Stimulated activated CD4-positive, alpha-beta T cell treated with anti-CD3 and anti-CD28 coated beads, Interleukin-2, amount 100 ng/mL, for 4 hours (primary cell): ENCODE measurements around the gene IGFBP7.

Source experiments
- DNase-seq: peaks from one replicate; pipeline ENCODE4 v3.0.0-alpha.2; 2020; ENCODE audit warnings: low read depth

The IGFBP7 gene

DNA sequence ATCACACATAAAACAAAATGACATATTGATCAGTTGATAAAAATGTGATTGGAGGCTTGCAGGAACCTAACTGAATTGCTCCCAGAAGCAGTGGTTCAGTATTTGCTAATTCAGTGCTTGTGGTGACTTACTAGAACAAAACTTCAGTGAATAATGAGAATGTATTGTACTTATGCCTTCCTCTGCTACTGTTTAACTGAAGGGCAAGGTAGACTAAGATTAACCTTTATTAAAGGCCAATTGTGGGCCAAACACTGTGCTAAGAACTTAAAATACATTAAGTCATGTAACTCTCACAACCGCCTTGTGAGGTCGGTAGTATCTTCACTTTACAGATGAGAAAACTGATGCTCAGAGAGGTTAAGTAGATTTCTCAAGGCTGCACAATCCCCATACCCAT, 14.9 kb downstream of the IGFBP7 start:
- DNase-seq = no peak

DNA sequence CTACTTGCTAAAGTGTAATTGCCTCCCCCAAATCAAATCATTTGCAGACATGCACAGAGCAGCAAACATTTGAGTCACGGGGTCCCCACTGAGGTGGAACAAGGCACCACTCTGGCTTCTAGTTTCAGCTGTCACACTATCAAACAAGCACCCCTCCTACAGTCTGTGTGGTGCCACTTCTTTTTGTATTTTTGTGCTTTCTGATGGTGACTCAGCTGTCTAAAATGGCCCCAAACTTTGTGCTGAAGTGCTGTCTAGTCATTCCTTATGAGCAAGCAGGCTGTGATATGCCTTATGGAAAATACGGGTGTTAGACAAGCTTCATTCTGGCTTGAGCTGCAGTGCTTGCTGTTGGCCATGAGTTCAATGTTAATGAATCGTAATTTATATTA, 15.4 kb downstream of the IGFBP7 start:
- no peak for DNase-seq

DNA sequence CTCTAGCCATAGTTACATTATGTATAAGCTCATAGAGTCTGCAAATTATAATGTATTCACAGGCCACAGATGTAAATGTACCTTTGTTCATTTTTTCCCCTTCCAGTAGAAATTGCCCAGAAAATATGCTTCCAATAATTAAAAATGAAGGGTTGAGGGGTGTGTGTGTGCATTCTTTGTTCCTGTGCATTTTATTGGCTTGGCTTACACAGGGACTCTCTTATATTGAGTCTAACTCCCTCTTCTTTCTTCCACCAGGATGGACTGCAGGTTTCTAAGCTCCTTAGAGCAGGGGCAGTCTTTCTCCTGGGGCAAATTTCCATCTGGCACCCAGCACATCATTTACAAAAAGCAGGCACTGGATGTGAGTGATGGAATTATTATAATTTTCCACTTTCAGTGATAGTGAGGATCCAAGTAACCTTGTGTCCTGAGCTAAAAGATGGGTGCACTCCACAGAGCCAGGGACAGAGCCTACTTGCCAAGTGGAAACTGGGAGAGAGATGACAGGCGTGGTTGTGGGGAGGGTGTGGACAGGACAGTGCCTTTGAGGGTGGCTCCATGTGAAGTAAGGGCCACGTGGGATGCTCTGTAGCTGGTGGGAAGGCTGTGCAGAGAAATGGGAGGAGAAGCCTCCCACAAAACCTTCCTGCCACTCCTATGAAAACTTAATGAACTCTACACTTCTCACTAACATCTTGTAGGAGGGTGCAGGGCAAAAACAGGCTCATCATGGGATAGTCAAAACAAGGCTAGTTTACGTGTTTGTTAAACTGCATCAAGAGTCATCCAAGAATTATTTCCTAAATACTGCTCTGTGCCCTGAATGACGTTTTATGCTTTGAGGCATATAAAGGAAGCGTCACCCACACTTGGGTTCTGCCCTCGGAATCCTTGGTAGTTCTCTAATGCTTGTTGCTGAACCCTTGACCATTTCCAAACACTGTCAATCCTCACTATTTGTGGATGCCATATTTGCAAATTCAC, 16.0 kb downstream of the IGFBP7 start:
- no peak for DNase-seq

DNA sequence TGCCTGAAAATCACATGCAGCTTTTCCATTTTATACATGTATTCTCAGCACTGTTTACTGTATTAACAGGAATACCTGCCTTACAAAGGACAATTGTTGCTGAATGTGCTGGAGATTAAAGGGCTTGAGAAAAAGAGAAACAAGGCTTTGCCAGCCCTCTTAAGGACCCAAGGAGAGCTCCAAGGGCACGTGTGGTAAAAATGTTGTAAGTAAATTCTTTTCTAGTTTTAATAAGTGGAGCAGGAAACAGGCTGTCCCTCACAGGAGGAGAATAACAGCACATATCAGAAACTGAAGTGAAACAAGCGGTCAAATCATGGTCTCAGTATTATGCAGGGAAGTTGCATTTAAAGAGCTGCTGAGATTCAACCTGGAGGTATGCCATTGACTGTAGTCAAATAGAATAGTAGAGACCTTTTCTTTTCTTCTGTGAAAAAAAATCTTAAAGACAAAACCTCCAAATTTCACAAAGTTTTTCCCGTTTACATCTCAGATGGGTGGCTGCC, 18.5 kb downstream of the IGFBP7 start:
- DNase-seq = no peak

DNA sequence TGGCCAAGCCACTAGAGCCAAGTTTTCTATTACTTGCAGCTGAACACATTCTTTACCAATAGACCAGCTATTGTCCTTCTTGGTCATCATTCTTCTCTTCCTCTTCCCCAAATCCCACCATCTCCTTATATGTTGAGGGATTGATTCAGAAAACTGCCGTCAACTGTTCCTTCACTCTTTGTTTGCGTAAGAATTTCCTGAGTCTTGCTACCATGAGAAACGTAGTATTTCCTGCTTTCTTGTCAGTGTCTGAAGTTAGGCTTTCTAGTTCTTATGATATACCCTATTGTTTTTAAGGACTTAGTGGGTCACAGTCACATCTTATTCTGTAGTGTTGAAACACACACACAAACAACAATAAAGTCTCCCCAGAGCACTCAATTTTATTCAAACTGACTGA, 20.1 kb downstream of the IGFBP7 start:
- DNase-seq = no peak

DNA sequence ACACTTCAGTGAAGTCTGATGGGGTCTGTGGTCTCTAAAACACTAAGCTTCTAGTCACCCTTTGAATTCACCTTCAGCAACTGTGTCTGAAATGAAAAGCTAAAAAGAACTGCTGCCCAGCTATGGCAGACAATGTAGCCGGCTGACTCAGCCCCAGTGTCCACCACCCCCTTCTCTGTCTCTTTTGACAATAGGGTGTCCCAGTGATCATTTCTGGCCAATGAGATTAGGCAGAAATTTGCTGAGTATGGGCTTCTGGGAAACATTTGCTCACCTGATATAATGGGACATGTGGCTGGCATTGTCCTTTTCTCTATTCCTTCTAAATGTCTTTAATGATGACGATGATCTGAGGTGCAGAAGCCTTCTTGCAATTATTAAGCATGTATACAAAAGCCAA, 20.6 kb downstream of the IGFBP7 start:
- DNase-seq = no peak

DNA sequence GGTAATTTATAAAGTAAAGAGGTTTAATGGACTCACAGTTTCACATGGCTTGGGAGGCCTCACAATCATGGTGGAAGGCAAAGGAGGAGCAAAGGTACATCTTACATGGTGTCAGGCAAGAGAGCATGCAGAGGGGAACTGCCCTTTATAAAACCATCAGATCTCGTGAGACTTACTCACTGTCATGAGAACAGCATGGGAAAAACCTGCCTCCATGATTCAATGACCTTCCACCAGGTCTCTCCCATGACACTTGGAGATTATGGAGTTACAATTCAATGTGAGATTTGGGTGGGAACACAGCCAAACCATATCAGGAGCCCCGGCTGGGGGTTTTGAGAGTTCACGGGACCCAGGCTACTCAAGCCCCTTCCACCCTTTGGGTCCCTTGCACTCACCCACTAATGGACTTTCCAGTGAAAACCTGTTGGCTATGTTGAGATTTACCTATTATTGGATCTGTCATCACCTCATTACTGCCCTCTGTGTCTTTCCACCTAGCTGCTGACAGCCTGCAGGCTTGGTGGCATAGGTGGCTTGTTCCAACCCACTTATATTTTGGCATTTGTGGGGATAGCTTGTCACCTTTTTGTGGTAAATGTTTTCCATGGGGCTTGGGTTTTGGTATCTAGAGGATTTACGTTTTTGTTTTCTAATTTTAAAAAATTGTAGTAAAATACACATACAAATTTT, 24.0 kb downstream of the IGFBP7 start:
- DNase-seq = no peak

DNA sequence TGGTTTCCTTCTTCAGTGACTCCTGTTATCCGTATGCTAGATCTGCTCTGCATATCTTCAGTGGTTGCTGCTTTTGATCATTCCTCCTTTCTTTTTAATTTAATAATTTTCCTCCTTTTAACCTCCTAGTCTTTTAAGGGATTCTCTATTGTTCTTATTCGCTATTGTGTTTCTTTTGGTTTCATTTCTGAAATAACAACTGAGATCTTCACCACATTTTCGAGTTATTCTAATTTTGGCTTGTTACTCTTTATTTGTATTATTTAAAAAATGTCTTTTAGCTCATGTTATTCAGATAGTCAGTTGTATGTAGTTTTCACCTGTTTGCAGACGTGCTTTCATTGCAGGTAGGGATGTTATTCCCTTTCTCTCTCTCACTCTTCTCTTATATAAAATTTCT, 24.9 kb downstream of the IGFBP7 start:
- no peak for DNase-seq

DNA sequence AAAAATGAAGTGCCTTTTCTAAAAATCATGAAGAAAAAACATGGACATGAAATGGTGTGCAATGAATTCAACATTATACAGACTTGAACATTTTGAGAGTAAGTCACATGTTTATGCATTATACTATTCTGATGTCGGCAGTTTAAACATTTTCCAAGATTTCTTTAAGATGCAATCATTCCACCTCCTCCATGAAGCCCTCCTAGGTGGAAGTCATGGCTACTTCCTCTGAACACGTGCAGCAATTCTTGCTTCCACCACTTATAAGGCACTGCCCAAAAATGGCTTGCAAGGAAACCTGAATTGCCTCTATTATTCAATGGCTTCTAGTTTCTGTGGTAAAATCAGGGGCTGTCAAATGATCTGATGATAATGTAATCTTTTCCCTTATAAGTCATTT, 25.8 kb downstream of the IGFBP7 start:
- no peak for DNase-seq

DNA sequence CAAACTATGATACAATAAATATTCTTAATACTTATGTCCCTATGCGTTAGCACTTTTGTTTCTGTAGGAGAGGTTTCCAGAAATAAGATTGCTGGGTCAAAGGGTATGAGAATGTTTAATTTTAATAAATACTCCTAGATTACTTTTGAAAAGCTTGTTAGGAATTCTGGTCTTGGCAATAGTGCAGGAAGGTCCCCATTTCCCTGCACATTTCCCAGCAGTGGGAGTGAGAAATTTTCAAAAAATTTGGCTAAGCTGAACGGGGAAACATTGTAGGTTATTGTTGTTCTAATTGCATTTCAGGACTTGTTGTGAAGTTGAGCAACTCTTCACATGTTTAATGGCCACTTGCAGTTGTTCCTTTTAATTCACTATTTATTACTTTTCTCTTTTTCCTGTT, 27.1 kb downstream of the IGFBP7 start:
- no peak for DNase-seq

DNA sequence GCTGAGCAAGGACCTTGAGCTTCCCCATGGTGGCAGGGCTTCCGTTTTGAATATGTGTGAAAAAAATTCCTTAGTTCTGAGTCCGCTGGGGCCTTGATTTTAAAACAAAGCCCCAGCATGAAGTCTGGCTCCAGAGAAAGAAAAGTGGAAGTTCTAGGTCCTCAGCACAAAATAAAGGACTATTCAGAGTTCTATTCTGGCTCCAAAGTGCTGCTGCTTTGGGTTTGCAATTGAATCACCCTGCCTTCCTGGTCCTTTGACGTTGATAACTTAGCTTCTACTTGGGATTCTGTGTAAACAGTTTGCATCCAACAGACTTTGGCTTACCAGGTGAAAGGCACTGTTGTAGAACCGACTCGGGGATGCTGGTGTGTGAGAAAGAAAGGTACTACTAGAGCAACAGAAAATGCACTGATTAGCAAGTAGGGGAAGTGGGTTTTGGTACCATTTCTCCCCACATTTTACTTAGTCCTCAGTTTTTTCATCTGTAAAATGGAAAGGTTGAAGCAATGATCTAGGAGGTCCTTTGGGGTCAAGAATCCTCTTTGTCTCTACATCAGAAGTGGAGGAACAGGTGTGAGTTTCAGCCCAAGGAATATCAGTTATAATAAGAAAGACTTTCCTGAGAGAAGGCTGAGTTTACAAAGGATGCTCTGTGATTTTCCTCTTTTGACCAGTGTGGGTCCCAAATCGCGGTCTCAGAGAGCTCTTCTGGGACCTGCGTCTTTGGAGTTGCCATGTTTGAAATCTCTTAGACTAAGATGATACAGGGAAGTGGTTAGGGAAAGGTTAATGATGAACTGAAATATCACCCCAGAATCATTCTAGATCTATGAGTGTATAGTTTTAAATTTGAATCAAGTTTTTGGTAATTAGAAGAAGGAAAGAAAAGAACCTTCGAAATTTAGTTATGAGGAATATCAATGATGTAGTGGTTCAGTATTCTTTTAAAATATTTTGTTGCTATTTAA, 28.2 kb downstream of the IGFBP7 start:
- no peak for DNase-seq

DNA sequence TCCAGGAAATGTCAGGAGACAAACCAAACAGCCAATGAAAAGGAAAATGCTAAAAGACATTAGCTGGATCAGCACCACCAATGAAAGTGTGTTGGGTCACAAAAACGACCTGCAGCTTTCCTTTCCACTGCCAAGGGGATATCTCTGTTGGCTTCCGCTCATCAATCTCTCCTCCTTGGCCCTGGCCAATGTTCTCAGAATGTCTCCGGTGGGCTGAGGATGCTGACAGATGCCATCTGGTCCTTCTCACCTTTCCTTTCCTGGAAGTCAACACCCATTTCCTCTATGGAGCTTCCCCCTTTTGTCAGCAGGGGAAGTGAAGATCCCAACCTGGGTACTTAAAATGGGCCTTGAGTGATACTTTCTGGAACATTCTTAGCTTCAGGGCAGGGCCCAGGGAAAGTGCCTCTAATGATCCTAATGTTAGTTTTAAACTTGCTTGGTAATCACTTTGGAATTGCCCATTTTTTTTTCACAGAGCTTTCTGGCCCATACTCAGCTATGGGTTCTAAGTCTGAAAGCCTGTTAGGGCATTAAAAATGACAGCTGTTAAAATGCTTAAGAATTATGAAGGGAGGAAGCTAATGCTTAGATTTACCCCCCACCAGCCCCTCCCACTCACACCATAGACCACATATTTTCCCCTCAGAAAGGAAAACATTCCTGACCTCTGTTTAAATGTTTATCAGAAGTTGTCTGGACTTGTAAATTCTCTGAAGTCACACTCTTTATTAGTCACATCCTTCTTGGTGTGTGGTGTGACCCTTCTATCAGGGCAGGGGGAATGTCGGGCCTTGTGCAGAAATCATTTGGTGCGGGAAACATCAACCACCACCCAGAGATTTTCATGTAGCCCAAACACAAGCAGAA, 29.2 kb downstream of the IGFBP7 start:
- DNase-seq = no peak

DNA sequence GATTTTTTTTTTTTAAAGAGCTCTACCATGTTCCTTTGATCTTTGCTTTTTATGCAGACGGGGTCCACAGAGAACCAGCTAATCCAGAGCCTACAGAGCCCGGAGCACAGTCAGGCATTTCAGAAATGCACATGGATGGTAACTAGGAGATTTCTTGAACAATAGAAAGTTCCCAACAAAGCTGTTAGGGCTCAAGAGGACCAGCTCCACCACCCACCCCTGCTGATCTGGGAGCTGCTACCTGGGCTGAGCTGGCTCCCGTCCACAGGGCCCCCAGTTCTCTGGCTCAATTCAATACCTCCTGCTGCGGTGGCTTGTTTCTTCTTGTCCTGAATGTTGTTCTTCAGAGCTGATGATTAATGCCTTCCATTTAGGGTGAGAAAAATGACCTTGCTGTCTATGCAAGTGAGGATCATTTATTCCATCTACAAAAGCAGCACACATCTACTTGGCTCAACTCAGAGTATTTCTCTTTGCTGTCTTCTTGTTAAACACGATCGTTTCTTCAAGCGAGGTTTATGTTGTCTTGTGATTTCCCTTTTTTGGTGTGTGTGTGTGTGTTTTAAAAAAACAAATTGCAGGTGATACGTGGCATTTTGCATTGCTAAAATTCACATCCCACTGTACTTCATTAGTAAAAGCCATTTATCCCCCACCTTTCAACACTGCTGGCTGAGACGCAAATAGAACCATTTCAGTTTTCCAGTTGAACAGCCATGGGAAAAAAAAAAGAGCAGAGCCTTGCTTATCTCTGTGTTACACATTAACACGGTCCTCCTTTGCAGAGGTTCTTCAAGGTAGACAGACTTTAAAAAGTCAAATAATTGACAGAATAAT, 31.3 kb downstream of the IGFBP7 start:
- DNase-seq = no peak

DNA sequence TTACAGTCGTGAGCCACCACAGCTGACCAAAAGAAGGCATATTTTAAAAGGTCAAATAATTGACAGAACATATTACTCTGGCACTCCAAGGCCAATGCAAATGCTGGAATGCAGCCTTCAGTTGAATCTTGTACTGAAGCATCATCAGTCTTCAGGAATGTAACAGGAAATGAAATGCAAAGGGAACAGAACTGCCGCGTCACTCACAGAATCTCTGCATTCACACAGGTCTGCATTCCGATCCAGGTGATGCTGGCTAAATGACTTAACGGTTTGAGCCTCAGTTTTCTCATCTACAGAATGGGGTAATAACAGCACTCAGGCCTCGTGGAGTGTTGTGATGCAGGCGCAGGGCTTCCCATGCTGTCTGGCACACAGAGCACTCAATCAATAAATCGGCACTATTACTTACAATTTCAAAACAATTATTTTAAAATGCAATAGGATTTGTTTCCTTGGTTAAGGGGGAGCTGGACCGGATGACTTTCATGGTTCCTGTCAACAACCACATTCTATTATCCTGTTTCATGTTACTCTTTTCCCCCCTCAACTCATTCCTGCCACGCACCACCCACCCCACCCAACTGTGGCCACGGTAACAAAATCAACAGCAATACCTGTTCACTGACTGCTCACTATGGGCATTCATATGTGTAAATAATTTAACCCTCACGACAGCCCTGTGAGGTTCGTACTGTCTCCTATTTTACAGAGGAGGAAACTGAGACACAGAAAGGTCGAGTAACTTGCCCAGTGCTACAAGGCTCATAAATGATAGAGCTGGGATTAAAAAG, 32.4 kb downstream of the IGFBP7 start:
- no peak for DNase-seq

DNA sequence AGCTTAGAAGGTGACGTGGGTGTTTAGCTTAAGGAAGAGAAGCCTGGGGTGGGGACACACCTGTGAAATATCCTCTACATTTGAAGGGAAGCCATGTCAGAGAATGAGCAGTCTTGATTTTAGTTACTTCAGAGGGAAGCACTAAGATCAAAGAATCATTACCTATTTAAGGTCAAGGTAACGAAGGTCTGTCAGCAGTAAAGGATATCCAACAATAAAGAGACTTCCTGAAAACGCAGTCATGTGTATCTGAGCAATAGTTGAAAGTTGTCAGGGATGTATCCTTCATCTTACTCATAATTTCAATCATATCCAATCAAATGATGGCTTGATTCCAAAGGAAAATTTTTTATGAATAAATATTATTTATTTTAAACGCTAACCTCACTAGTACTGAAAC, 33.5 kb downstream of the IGFBP7 start:
- DNase-seq = no peak

DNA sequence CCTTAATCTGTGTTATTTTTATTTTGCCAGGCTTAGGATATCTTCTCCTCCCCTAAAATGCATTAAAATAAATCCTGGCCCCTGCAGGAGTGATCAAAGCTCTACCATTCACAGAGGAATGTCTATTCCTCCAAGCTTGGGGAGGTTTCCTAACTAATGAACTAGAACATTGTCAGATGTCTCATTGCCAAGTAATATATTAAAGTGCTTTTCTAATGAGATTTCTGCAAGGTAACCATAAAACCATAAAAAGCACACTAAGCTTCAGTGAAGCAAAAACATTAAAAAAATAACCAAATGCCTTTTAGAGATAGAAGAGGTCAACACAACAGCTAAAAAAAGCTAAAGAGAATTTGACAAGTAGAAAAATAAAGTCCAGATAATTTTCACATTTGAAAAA, 34.8 kb downstream of the IGFBP7 start:
- no peak for DNase-seq

DNA sequence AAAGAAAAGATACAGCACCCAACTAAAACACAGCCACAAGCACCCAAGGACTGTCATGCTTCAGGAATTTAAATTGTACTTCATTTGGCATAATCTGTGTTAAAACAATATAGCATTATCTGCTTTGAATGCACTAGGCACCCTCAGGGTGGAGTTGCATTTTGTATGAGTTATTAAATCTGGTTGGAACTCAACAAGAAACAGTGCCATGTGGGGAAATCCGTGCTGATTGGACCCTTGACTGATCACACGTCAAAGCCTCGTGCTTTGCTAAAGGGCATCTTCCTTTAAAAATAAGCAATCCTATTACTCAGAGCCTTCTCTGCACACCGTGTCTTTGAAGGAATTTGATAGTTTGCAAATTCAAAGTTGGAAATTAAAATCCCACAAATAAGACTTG, 35.4 kb downstream of the IGFBP7 start:
- DNase-seq = no peak

DNA sequence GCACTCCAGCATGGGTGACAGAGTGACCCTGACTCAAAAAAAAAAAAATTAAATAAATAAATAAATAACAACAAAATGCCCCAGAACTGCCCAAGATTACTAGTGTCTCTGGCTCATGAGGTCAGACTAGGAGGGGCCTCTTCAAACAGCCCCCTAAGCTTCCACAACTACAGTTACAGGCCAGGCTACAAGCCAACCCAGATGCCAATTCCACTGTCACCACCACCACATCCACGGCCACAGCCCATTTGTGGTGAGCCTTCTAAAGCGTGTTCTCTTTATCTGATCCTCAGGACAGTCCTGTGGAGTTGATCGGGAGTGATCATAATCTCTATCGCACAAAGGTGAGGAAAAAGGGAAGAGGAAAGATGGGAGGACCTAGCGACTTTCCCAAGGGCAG, 36.6 kb downstream of the IGFBP7 start:
- DNase-seq = no peak

DNA sequence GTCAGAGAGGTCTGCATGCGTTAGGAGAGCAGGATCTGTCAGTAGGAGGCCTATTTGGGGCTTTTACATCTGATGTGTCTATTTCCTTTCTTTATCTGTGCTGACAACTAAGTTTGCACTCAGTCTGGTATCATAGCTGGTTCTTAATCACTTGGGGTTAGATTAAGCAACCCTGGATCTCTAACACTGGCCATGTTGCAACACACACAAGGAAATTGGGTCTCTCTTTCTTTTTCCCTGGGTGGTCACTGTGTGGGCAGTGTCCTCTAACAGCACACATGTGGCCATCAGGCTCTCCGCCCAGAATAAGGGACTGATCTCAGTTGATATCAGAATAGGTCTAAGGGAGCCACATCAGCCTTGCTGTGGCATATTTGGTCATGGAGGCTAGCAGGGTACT, 38.9 kb downstream of the IGFBP7 start:
- DNase-seq = no peak
